A549 treated with GW870086 at 1 μM for 4 hours (cell line): ENCODE data around the gene DERL2. TPM values are rescaled to one million over a fixed set of nuclear protein-coding genes. Genes with fewer than 3 reads are reported as not detected.

Experiments
- total RNA-seq: library from RNA; stranded (reverse); fragments of 200-300 nt; extraction: Qiagen RNA extraction; gene quantifications from 5 replicates; pipeline ENCODE4 v1.2.3, GENCODE V29; 2022; ENCODE audit warnings: low read depth

The DERL2 gene
- 83.1 to 117 TPM (median 111 TPM) in 5 replicates for total RNA-seq

DNA sequence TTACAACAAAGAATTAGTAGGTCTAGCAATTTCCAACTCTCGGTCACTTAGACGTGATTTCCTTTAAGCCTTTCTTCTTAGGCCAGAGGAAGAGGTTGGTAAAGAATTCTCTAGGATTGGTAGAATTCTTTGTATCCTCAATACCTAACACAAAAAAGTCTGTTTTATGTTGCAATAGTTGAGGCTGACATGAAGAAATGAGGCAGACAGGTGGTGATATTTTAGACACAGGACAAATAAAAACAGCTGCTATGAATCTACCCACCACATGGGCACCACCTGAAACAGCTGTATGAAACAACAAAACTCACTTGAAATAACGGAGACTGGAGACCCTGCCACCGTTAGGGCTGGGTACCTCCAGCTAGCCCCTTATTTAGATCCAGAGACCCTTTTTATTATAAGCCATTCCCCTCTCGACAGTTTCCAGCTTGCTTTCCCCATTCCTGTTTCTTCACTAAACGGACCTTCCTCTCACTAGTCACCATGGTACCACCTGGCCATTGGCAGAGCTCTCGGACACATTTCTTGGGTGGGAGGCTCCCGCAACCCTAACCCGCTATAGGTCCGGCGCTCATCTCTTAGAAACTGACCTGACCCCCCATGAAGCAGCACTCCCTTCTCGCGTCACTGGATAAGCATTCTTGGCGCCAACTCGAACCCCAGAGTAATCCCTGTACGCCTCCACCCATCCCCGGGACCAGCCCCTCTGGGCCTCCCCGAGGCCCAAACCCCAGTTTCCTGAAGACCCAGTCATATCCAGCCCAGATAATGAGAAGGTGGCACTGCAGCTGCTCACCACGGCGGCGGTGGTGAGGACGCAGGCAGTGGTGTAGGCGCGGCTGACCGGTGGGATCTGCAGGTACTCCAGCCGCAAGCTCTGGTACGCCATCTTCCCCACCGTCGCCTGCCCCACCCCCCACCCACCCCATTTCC is at the start of gene DERL2:
DERL2 (minus strand) TSS at position 909 of the 936 bp plus-strand sequence; CDS start at position 892, 17 bp downstream.

DNA sequence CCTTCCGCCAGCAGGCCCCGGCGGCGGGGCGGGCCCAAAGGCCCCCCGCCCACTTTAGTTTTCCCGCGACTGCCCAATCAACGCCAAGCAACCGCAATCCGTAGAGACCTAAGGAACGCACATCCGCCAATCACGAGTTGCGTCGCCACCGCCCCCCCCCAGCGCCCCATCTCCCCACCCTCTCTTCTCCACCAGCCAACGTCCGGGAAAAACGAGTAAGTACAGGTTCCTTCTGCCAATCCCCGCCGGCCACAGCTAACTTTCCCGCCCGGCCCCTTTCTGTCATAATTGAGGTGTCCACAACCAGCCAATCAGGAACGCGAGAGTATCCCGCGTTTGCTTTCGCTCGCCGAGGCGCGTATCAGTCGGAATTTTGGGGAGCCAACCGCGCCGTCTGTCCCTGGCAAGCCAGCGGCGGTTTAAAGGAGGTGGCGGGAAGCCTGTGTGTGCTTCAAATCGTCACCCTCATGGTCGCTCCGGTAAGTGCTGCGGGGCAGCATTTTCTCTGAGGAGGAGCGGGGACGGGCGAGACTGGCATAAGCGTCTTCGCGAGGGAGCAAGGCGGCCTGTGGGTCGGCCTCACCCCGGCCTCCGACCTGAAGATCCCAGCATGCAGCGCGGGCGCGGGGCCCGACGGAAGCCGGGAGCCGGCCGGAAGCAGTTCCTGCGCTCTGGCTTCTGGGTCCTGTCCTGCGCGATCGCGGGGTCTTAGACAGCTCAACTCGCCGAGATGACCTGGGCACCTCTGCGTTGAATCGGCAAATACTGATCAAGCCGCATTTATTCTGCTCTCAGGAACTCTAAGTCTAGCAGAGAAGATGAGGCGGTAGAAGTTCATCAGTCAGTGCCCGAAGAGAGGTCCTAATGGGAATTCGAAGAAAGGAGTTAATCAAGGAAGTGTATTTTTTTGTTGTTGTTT is 487 bp upstream of the DERL2 start, which contains the start of gene MIS12:
MIS12 (plus strand) TSS at position 361 of the 919 bp plus-strand sequence. CDS start 2,297 bp downstream, outside the sequence.

DNA sequence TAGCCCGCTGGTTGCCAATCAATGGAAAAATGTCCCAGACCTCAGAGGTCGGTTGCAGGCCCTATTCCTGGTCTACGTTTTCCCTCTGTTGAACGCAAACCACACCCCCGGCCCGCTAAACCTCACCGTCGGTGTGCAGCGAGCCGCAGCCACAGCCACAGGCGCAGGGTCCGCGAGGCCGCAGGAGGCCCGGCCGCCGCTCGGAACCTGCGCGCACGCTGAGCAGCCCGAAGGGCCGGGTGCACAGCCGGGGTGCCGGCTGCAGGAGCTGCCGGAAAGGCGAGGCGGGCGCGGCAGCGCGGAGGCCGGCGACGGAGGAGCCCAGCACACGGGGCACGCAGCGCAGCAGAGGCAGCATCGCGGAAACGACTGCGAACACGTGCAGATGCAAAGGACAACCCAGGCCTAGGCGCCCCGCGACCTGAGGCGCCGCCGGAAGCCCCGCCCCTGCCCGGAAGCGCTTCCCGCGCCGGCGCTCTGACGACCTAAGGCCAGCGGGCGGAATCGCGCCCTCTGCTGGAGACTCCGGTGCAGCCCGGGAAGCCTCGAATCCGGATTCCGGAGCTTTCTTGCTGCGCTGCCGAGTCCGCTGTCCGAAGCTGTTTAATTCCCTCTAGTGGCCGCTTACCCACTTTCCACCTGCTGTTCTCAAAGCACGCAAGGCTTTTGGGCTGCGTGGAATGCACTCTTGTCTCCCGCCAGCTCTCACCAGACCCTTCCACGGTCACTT is 47.1 kb downstream of the DERL2 start, which contains the start of gene C1QBP:
C1QBP (minus strand) TSS at position 440 of the 730 bp plus-strand sequence; CDS start at position 358, 82 bp downstream.

Other genes with a start within 250 kb of the DERL2 start
- 39.4 to 43.6 TPM (median 40.7 TPM) in 5 replicates for gene RABEP1, start 203.9 kb downstream of the DERL2 start, total RNA-seq
- 66.7 to 113 TPM (median 82.9 TPM) in 5 replicates for gene NUP88, start 66.5 kb downstream of the DERL2 start, total RNA-seq
- 31.4 to 42.7 TPM (median 33.0 TPM) in 5 replicates for gene RPAIN, start 66.0 kb downstream of the DERL2 start, total RNA-seq
- gene C1QBP, start 47.0 kb downstream of the DERL2 start, total RNA-seq, result 530 to 590 TPM (median 584 TPM) in 5 replicates
- gene DHX33, start 17.2 kb downstream of the DERL2 start, total RNA-seq, result 23.9 to 31.1 TPM (median 29.1 TPM) in 5 replicates
- gene MIS12, start 388 bp upstream of the DERL2 start, total RNA-seq, result 12.4 to 17.3 TPM (median 16.7 TPM) in 5 replicates
- 2.3 to 3.5 TPM (median 2.8 TPM) in 5 replicates for gene NLRP1, start 98.3 kb upstream of the DERL2 start, total RNA-seq